Body of pancreas (tissue), 4 donors: ENCODE results near the gene VTA1. TPM values are rescaled to one million over a fixed set of nuclear protein-coding genes. Genes with fewer than 3 reads are reported as not detected.

Source experiments
- ATAC-seq: fragments of 150-250 bp; one replicate; pipeline ENCODE4 v1.9.1; 2016
- DNase-seq, 4 donors: peaks; one replicate each; pipeline ENCODE4 v3.0.0-alpha.2; 2019
- H3K27ac ChIP-seq, 4 donors: fragments of 200-600 bp; sonication (generic); 1 replicate in 3 of 4; 2 replicates in 1 of 4; pipeline versions ENCODE4 v1.5.1 to v1.6.1; 2016 to 2019; ENCODE audit warnings: mild to moderate bottlenecking in 1 of 4, mixed read lengths in 1 of 4, moderate library complexity in 1 of 4
- H3K27me3 ChIP-seq, 2 donors: fragments of 200-600 bp; sonication (generic); one replicate each; pipeline ENCODE4 v1.6.0; 2016; ENCODE audit warnings: mild to moderate bottlenecking in 1 of 2
- H3K36me3 ChIP-seq, 2 donors: fragments of 200-600 bp; sonication (generic); replicated peaks in 1 of 2; 2 replicates each; pipeline ENCODE4 v1.5.1; 2016; ENCODE audit warnings: low read depth in 2 of 2; ENCODE audit not compliant: insufficient read depth in 1 of 2
- H3K4me1 ChIP-seq: fragments of 200-600 bp; sonication (generic); one replicate; pipeline ENCODE4 v1.6.0; 2016
- H3K4me3 ChIP-seq, 2 donors: fragments of 200-600 bp; sonication (generic); 1 replicate in 1 of 2; 2 replicates in 1 of 2; pipeline ENCODE4 v1.5.1; 2016 to 2019
- H3K9me3 ChIP-seq, 3 donors: fragments of 200-600 bp; sonication (generic); 1 replicate in 2 of 3; 2 replicates in 1 of 3; pipeline ENCODE4 v1.5.1; 2016
- POLR2A ChIP-seq, 3 donors: fragments of 450-650 bp; IDR thresholded peaks; one replicate each; pipeline ENCODE4 v1.6.1; 2016; ENCODE audit warnings: antibody characterized with exemption in 3 of 3, mild to moderate bottlenecking in 2 of 3
- WGBS, 2 donors: methylation state at CpG; one replicate each; pipeline ENCODE4 v1.1.5; 2017; 5-methylcytosine and 5-hydroxymethylcytosine counted together
- intact Hi-C: fragments of 100-400 bp; cut with DNase I; formaldehyde crosslinking; loops from one replicate; pipeline ENCODE4 v1.15.1; 2023
- total RNA-seq, 2 donors: library from RNA; depleted of rRNA; stranded (reverse); fragments of >200 nt; gene quantifications; one replicate each; pipeline ENCODE4 v1.1.0, GENCODE V29; 2016
- TF ChIP-seq, protein P1 (sequence below), 7 experiments: fragments of 450-650 bp in 4 of 7; fragments of 200-600 bp in 3 of 7; sonication (generic) in 3 of 7; IDR thresholded peaks; one replicate each; pipeline ENCODE4 v1.5.1; 2016 to 2019; ENCODE audit warnings: antibody characterized with exemption in 7 of 7

Gene VTA1
- total RNA-seq, 2 donors from 2014 or later, result 5.9 to 11.9 TPM

DNA sequence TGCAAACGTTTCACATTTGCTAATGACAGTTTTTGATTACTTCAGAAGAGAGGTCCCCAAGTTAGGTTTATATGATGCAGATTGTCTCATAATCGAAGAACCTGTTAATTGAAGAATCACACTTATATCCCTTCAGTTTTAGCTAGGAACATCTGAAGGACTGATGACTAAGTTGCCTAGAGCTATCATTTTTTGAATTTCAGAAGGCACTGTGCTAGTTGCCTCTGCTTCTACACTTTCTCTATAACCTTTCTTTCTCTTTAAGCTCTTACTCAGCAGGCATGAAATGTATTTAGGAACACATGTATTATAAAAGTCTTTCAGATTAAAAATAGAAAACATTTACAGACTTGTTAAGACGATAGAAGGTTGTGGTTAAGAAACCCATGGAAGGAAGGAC lies 28.7 kb upstream of the VTA1 start:
- H3K9me3 ChIP-seq, result no peaks in the 10 kb centered on the region
- DNase-seq, result no peak
- no peak overlapping the region for H3K27ac ChIP-seq
- H3K4me1 ChIP-seq, result no peaks in the 10 kb centered on the region
- intact Hi-C loops, result no loop called here
- H3K36me3 ChIP-seq, result no peaks in the 10 kb centered on the region
- no peak for ATAC-seq
- H3K4me3 ChIP-seq, result no peak overlapping the region
- 43 to 45% methylated on average over 3 of the region's 3 CpGs for whole genome bisulfite sequencing, 2 donors
- TF ChIP-seq, protein P1, sequence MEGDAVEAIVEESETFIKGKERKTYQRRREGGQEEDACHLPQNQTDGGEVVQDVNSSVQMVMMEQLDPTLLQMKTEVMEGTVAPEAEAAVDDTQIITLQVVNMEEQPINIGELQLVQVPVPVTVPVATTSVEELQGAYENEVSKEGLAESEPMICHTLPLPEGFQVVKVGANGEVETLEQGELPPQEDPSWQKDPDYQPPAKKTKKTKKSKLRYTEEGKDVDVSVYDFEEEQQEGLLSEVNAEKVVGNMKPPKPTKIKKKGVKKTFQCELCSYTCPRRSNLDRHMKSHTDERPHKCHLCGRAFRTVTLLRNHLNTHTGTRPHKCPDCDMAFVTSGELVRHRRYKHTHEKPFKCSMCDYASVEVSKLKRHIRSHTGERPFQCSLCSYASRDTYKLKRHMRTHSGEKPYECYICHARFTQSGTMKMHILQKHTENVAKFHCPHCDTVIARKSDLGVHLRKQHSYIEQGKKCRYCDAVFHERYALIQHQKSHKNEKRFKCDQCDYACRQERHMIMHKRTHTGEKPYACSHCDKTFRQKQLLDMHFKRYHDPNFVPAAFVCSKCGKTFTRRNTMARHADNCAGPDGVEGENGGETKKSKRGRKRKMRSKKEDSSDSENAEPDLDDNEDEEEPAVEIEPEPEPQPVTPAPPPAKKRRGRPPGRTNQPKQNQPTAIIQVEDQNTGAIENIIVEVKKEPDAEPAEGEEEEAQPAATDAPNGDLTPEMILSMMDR (IDR thresholded peaks at IDR 0.05), result no peak
- no peak for TF ChIP-seq POLR2A (IDR thresholded peaks at IDR 0.05)
- peaks cover 0 to 5% of the 10 kb centered on the region in 2 donors for H3K27me3 ChIP-seq

DNA sequence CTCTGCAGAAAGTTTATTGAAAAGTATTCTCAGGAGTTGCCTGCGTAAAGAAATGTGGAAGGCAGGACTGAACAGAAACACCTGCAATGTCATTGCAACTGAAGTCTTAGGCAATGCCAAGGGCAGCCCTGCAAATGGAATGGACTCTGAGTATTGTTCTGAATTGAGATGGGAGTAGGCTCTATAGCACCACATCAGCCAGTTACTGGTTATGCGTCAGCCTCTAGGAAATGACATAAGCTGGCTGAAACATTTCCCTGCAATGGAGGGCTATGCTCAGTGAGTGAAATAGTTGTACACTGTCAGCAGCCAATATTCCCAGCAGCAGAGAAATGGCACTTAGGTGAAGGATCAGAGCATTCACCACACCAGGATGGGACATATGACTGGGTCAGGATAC lies 28.1 kb upstream of the VTA1 start:
- 76 to 78% methylated on average over 2 of the region's 2 CpGs for WGBS, 2 donors
- DNase-seq, result no peak
- ATAC-seq, result no peak
- TF ChIP-seq POLR2A (IDR thresholded peaks at IDR 0.05), result no peak
- TF ChIP-seq, protein P1 (IDR thresholded peaks at IDR 0.05), result no peak
- Histone ChIP-seq H3K4me3 (no peak overlapping the region), H3K27me3 (peaks cover 0 to 5% of the 10 kb centered on the region in 2 donors), H3K27ac (no peak overlapping the region), H3K36me3 (no peaks in the 10 kb centered on the region), H3K4me1 (no peaks in the 10 kb centered on the region), H3K9me3 (no peaks in the 10 kb centered on the region)
- intact Hi-C loops, result no loop called here

DNA sequence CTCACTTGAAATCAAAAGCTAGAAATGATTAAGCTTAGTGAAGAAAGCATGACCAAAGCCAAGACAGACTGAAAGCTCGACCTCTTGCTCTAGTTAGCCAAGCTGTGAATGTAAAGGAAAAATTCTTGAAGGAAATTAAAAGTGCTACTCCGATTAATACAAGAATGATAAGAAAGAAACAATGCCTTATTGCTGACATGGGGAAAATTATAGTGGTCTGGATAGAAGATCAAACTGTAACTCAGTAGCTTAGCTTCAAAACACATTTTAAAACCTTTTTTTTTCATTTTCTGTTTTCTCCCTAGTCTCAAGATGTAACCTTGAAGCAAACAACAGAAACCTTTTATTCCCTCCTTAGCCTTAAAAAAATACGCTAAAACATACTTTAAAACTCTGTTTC lies 25.7 kb upstream of the VTA1 start:
- no peaks in the 10 kb centered on the region for H3K4me1 ChIP-seq
- 50 to 57% methylated on average over 3 of the region's 3 CpGs for WGBS, 2 donors
- DNase-seq (no peak), ATAC-seq (no peak)
- H3K36me3 ChIP-seq, result no peaks in the 10 kb centered on the region
- TF ChIP-seq POLR2A (IDR thresholded peaks at IDR 0.05), result no peak
- TF ChIP-seq, protein P1 (IDR thresholded peaks at IDR 0.05), result no peak
- H3K27me3 ChIP-seq, result peaks cover 0 to 2% of the 10 kb centered on the region in 2 donors
- intact Hi-C loops, result no loop called here
- H3K9me3 ChIP-seq, result no peaks in the 10 kb centered on the region
- no peak overlapping the region for H3K4me3 ChIP-seq
- H3K27ac ChIP-seq, result no peak overlapping the region

DNA sequence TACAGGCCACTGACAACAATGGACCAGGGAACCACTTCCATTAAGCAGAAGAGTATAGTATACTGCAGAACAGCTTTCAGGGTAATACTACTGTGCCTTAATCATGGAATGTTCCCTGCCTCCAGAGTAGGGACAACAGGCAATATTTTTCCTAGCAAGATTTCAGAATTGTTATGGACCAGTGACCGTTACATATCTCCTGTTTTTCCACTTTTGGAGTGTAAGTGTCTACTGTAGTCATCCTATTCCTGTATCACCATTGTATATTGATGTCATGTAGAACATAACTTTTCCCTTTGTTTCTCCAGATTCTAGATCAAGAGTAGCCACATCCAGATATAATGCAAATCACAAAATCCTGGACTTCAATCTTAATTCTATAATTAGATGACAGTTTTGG lies 16.2 kb upstream of the VTA1 start:
- Histone ChIP-seq H3K36me3 (no peaks in the 10 kb centered on the region), H3K27me3 (no peaks in the 10 kb centered on the region), H3K27ac (no peak overlapping the region), H3K4me1 (no peaks in the 10 kb centered on the region), H3K4me3 (no peak overlapping the region), H3K9me3 (peaks cover 0 to 5% (median 0%) of the 10 kb centered on the region in 3 donors)
- intact Hi-C loops, result no loop called here
- WGBS, 2 donors, result 77 to 95% methylated on average over 1 of the region's 1 CpG
- DNase-seq, result no peak
- TF ChIP-seq POLR2A (IDR thresholded peaks at IDR 0.05), result no peak
- TF ChIP-seq, protein P1 (IDR thresholded peaks at IDR 0.05), result no peak
- ATAC-seq, result no peak

DNA sequence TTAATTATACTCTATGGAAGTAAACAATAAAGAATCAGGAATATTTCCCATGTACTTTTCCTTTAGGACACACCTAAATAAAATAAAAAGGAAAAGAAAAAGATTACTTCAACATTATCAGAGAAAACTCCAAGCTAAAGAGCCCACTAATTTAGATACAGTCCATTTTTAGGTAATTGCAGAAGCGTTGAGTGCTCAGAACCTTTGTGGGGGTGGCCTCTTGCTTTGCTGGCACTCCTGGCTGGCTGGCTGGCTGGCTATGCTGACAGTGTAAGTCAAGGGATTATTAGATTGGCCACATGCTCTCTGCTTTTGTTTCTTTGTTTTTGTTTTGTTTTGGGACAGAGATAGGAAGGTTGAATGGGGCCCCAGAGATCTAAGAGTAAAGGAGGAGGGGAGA lies 14.4 kb upstream of the VTA1 start, which contains the start of gene GJE1:
Gene GJE1, plus strand, starts transcription at position 301 of the 400 bp plus-strand sequence. CDS start 234 bp downstream, outside the sequence.
- H3K4me1 ChIP-seq, result no peaks in the 10 kb centered on the region
- peaks cover 0 to 5% (median 0%) of the 10 kb centered on the region in 3 donors for H3K9me3 ChIP-seq
- no peak for ATAC-seq
- TF ChIP-seq, protein P1 (IDR thresholded peaks at IDR 0.05), result no peak
- TF ChIP-seq POLR2A (IDR thresholded peaks at IDR 0.05), result no peak
- 33 to 42% methylated on average over 1 of the region's 1 CpG for WGBS, 2 donors
- no peak within 1 kb of the TSS for H3K4me3 ChIP-seq
- H3K36me3 ChIP-seq, result no peaks in the 10 kb centered on the region
- no peak for DNase-seq
- intact Hi-C loops, result no loop called here
- H3K27ac ChIP-seq, result no peak within 1 kb of the TSS
- H3K27me3 ChIP-seq, result no peaks in the 10 kb centered on the region
